GM23338 (cell line): ENCODE results near the gene LRRC51. TPM values are rescaled to one million over a fixed set of nuclear protein-coding genes. Genes with fewer than 3 reads are reported as not detected.

Source experiments
- ATAC-seq: fragments of 200-7000 bp; cut with Tn5 transposase; 3 replicates; pipeline ENCODE4 v1.9.1; 2020
- DNase-seq: peaks from one replicate; pipeline ENCODE4 v3.0.0-alpha.2; 2015; ENCODE audit warnings: low spot score
- H2AFZ ChIP-seq: fragments of 200-600 bp; sonication (generic); 2 replicates; pipeline ENCODE4 v1.8.0; 2016; ENCODE audit warnings: antibody characterized with exemption, mild to moderate bottlenecking, moderate library complexity
- H3F3A ChIP-seq: fragments of 200-600 bp; sonication (generic); replicated peaks from 2 replicates; pipeline ENCODE4 v1.8.0; 2017; ENCODE audit warnings: antibody characterized with exemption, mixed run types, low read depth
- H3K27ac ChIP-seq: fragments of 200-600 bp; sonication (generic); 2 replicates; pipeline ENCODE4 v1.6.1; 2016; ENCODE audit warnings: low read depth
- H3K27me3 ChIP-seq: fragments of 200-600 bp; sonication (generic); 2 replicates; pipeline ENCODE4 v1.8.0; 2016; ENCODE audit warnings: mild to moderate bottlenecking, mixed run types, moderate library complexity; ENCODE audit not compliant: insufficient read depth
- H3K36me3 ChIP-seq: fragments of 200-600 bp; sonication (generic); 2 replicates; pipeline ENCODE4 v1.8.0; 2016; ENCODE audit warnings: mild to moderate bottlenecking; ENCODE audit not compliant: insufficient read depth
- H3K4me1 ChIP-seq: fragments of 200-600 bp; sonication (generic); 2 replicates; pipeline ENCODE4 v1.8.0; 2016; ENCODE audit warnings: mild to moderate bottlenecking, moderate library complexity; ENCODE audit not compliant: insufficient read depth
- H3K4me2 ChIP-seq: fragments of 200-600 bp; sonication (generic); 2 replicates; pipeline ENCODE4 v1.7.1; 2017; ENCODE audit warnings: mixed run types
- H3K4me3 ChIP-seq: fragments of 200-600 bp; sonication (generic); 2 replicates; pipeline ENCODE4 v1.6.1; 2016; ENCODE audit warnings: mixed run types
- H3K79me2 ChIP-seq: fragments of 200-600 bp; sonication (generic); replicated peaks from 2 replicates; pipeline ENCODE4 v1.8.0; 2017; ENCODE audit warnings: mild to moderate bottlenecking; ENCODE audit not compliant: insufficient read depth
- H3K9me2 ChIP-seq: fragments of 200-600 bp; sonication (generic); 2 replicates; pipeline ENCODE4 v1.8.0; 2017; ENCODE audit not compliant: insufficient read depth
- H4K20me1 ChIP-seq: fragments of 200-600 bp; sonication (generic); replicated peaks from 2 replicates; pipeline ENCODE4 v1.8.0; 2017; ENCODE audit warnings: mild to moderate bottlenecking; ENCODE audit not compliant: insufficient read depth
- H3K27ac Mint-ChIP-seq: 2 replicates; pipeline ENCODE4 v1.8.0; 2020; ENCODE audit warnings: inconsistent platforms, mild to moderate bottlenecking, moderate library complexity, mixed read lengths
- H3K27me3 Mint-ChIP-seq: 3 replicates; pipeline ENCODE4 v1.8.0; 2022; ENCODE audit warnings: low read depth, mild to moderate bottlenecking, moderate library complexity, mixed read lengths, inconsistent platforms; ENCODE audit not compliant: insufficient read depth, poor library complexity
- H3K36me3 Mint-ChIP-seq: 3 replicates; pipeline ENCODE4 v1.8.0; 2021; ENCODE audit warnings: low read depth, mild to moderate bottlenecking, inconsistent platforms, moderate library complexity, mixed read lengths
- H3K4me1 Mint-ChIP-seq: 3 replicates; pipeline ENCODE4 v1.8.0; 2020; ENCODE audit warnings: mild to moderate bottlenecking, inconsistent platforms, mixed read lengths
- H3K4me3 Mint-ChIP-seq: 3 replicates; pipeline ENCODE4 v1.8.0; 2021; ENCODE audit warnings: moderate library complexity, mild to moderate bottlenecking, inconsistent platforms, mixed read lengths
- H3K9me3 Mint-ChIP-seq: 3 replicates; pipeline ENCODE4 v1.8.0; 2020; ENCODE audit warnings: moderate library complexity, mild to moderate bottlenecking, inconsistent platforms, mixed read lengths
- CREB1 ChIP-seq: fragments of 250-450 bp; sonication (Bioruptor Pico); IDR thresholded peaks from 2 replicates; pipeline ENCODE4 v1.5.0; 2020; ENCODE audit warnings: low read depth, mild to moderate bottlenecking, moderate library complexity
- CTCF ChIP-seq, 2 experiments: fragments of 200-600 bp in 1 of 2; sonication (generic) in 1 of 2; conservative IDR thresholded peaks; 2 replicates each; pipeline versions ENCODE4 v1.5.1 to v1.6.1; 2016 to 2017; ENCODE audit warnings: antibody characterized with exemption in 2 of 2, low read depth in 2 of 2, mild to moderate bottlenecking in 2 of 2, moderate library complexity in 1 of 2
- ETS1 ChIP-seq: IDR thresholded peaks from 2 replicates; pipeline ENCODE4 v1.6.1; 2016; ENCODE audit warnings: antibody characterized with exemption
- EZH2 ChIP-seq: fragments of 200-600 bp; sonication (generic); IDR thresholded peaks from one replicate; pipeline ENCODE4 v1.8.0; 2017; ENCODE audit warnings: antibody characterized with exemption, mild to moderate bottlenecking, low read depth; ENCODE audit not compliant: unreplicated experiment
- EZH2phosphoT487 ChIP-seq: fragments of 200-600 bp; sonication (generic); IDR thresholded peaks from one replicate; pipeline ENCODE4 v1.8.1; 2018; ENCODE audit warnings: antibody characterized with exemption; ENCODE audit not compliant: unreplicated experiment
- JUNB ChIP-seq: IDR thresholded peaks from one replicate; pipeline ENCODE4 v1.6.1; 2016; ENCODE audit warnings: antibody characterized with exemption; ENCODE audit not compliant: unreplicated experiment
- NANOG ChIP-seq: IDR thresholded peaks from 2 replicates; pipeline ENCODE4 v1.6.1; 2016; ENCODE audit warnings: antibody characterized with exemption, borderline replicate concordance
- POLR2AphosphoS5 ChIP-seq: IDR thresholded peaks from 2 replicates; pipeline ENCODE4 v1.6.1; 2016; ENCODE audit warnings: antibody characterized with exemption, low read depth
- REST ChIP-seq: IDR thresholded peaks from one replicate; pipeline ENCODE4 v1.6.1; 2018; ENCODE audit warnings: antibody characterized with exemption; ENCODE audit not compliant: unreplicated experiment
- STAT1 ChIP-seq: IDR thresholded peaks from one replicate; pipeline ENCODE4 v1.6.1; 2016; ENCODE audit warnings: antibody characterized with exemption; ENCODE audit not compliant: unreplicated experiment
- ZNF114 ChIP-seq: fragments of 250-450 bp; sonication (Bioruptor Pico); IDR thresholded peaks from 2 replicates; pipeline ENCODE4 v1.5.0; 2020; ENCODE audit warnings: mild to moderate bottlenecking, moderate library complexity
- ZNF331 ChIP-seq: fragments of 250-450 bp; sonication (Bioruptor Pico); IDR thresholded peaks from 2 replicates; pipeline ENCODE4 v1.5.0; 2020; ENCODE audit warnings: low read depth, mild to moderate bottlenecking, moderate library complexity
- ZNF462 ChIP-seq: fragments of 250-450 bp; sonication (Bioruptor Pico); IDR thresholded peaks from 2 replicates; pipeline ENCODE4 v1.5.0; 2020; ENCODE audit warnings: mild to moderate bottlenecking, moderate library complexity
- polyA plus RNA-seq: library from polyadenylated mRNA; unstranded; fragments of >200 nt; fragmentation: Nextera tagmentation; extraction: Ambion mirVana; gene quantifications from 2 replicates; pipeline ENCODE4 v1.2.1, GENCODE V29; 2016
- total RNA-seq: library from RNA; depleted of rRNA; stranded (reverse); fragments of >200 nt; shearing (Covaris generic); gene quantifications from 2 replicates; pipeline ENCODE4 v1.2.3, GENCODE V29; 2014

The LRRC51 gene
- total and polyA plus RNA-seq, 2 experiments from 2014 or later = 3.6 to 4.2 TPM

GRCh38 chr11:72098741-72099140 is 18.1 kb downstream of the LRRC51 start:
- Mint-ChIP-seq H3K27ac (no peak overlapping the region), H3K4me1 (peaks cover 18% of the 10 kb centered on the region), H3K27me3 (peaks cover 15% of the 10 kb centered on the region), H3K9me3 (no peaks in the 10 kb centered on the region; the same call in 1 of the 3 replicates), H3K36me3 (peaks cover 56% of the 10 kb centered on the region), H3K4me3 (no peak overlapping the region)
- Histone ChIP-seq H3K4me1 (peaks cover 6% of the 10 kb centered on the region; the same call in 1 of the 2 replicates), H2AFZ (no peak overlapping the region), H4K20me1 (peaks cover 3% of the 10 kb centered on the region), H3F3A (peaks cover 3% of the 10 kb centered on the region; the same call in 1 of the 2 replicates), H3K36me3 (peaks cover 5% of the 10 kb centered on the region; the same call in 1 of the 2 replicates), H3K4me3 (no peak overlapping the region), H3K79me2 (peaks cover 29% of the 10 kb centered on the region), H3K9me2 (no peaks in the 10 kb centered on the region), H3K27me3 (no peaks in the 10 kb centered on the region), H3K27ac (no peak overlapping the region), H3K4me2 (no peak overlapping the region)
- no peak for ATAC-seq
- DNase-seq = no peak
- TF ChIP-seq NANOG (no peak), EZH2phosphoT487 (no peak), JUNB (no peak), POLR2AphosphoS5 (no peak), CTCF (conservative IDR thresholded peaks at IDR 0.05; ENCODE audit: low read depth in 2 of 2) (no peak), ETS1 (no peak), ZNF114 (no peak), ZNF462 (no peak), CREB1 (CRISPR knock-in tag) (no peak), STAT1 (no peak), REST (no peak), EZH2 (no peak), ZNF331 (CRISPR knock-in tag) (no peak)
